GM19239 (cell line): ENCODE data around the gene GMDS.
A peak's percentile ranks its signal among the peaks of the same experiment; 100 is the strongest.
"Not testable (repeated sequence)": the region's sequence is repeated elsewhere in the genome, so short reads cannot be mapped to it uniquely, and the experiment has no call there.

Experiments
- DNase-seq: peaks from one replicate; pipeline ENCODE4 v3.0.0; 2011; ENCODE audit warnings: low spot score; ENCODE audit not compliant: insufficient read length
- FAIRE-seq: peaks from 2 replicates; lab custom pipeline; 2011; peaks lifted over from hg19 to GRCh38; lab: Jason Lieb, UNC

GMDS gene

DNA sequence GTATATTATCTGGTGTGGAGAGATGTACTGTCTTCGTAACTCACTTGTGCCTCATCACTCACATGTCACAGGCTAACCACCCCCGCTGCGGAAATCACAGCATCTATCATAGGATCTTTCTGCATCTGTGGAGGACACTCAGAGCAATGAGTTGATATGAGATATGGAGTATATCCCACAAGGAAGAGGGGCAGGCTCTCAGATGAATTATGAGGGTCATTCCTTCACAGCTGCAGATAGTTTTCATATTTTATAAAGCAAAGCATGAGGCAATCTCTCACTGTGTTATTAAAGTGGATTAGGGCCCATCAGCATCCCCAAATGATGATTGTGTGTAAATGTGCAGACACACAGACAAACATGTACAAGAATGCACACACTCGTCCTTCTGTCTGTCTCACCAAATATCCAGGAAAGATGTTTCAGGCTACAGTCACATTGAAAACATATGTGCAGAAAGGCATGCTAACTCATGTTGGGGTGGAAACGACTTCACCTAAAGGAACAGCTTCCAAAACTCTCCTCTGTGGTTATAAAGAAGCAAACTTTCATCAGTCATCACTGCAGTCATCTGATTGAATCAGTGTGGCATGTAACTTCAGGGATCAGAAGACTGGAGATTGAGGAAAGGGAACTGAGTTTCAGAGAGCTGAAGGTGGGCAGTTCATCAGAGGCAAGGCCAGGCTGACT, 471.0 kb downstream of the GMDS start:
- no peak for DNase-seq
- FAIRE-seq: no peak

DNA sequence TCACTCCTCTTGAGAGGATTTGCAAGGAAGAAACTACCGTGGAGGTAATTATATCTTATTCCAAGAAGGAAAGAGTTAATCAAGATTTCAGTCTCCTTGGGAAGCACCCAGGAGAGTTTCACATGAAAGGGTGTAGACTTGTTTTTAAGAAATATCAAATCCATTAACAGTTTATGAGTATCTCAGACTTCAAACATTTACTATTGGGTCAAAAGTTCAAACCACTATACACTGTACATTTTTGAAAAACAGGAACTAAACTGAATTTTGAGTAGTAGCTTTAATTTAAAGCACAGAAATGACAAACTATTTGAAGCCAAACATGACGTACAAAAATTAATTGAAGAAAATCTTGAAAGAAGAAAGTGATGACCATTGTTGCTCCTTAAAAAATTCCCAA, 471.7 kb downstream of the GMDS start:
- DNase-seq (no peak), FAIRE-seq (no peak)

- FAIRE-seq (no peak), DNase-seq (no peak)
Observed at GRCh38 chr6:1770968-1771723, 474.3 kb downstream of the GMDS start.

DNA sequence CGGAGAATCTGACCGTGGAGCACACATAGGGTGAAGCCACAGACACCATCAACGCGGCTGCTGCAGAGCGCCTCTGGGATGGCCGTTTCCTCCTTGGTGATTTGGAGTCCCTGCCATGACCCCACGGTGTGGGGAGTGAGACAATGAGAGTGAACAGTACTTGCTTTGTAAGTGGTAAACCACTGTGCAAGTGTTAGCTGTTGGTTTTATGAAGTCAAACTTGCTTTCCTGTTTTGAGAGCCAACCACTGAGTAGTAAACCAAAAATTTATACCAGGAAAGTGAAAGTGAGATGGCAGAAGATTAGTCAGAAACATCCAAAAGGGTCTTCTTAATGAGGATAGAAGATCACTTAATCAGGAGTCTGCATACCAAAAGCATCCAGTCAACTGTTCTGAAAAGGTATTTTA, 475.0 kb downstream of the GMDS start:
- FAIRE-seq: peak; percentile 71

GRCh38 chr6:1767481-1768246, 477.7 kb downstream of the GMDS start:
- DNase-seq (no peak), FAIRE-seq (no peak)

More for the DNA sequence above, 475.0 kb downstream of the GMDS start:
- DNase-seq: peak; percentile 14

GRCh38 chr6:1766654-1767053, 478.8 kb downstream of the GMDS start:
- no peak for FAIRE-seq
- DNase-seq: no peak

DNA sequence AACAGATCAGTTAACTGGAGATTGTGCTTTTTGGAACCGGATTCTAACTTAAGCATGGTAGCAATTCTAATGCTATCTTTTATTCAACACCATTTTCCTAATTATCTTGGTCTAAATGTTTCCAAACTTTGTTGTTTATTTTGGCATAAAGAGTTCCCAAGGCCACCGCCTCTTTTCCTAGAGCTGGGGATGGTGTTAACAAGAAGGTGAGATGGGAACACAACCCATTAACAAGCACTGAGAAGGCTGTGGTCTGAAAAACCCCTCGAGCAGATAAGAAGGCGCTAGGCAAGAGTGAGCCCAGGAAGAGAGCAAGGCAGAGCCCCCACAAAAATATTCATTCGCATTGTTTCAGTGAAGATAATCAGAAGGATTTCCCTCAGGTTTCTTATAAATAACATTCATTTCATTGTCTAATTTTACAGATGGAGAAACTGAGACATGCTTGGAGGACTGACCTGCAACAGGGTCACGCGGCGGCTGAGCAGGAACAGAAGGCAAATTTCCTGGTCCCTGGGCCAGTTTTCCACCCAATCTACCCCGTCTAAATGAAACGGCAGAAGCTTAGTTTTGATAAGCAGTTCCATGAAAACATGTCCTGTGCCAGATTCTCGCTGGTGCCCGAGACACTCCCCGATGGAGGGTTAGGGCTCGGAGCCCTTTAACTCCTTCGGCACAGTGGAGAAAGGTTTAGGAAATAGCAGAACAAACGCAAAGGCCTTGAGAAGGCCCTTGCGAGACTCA, 480.1 kb downstream of the GMDS start:
- no peak for DNase-seq
- FAIRE-seq: no peak

- FAIRE-seq: no peak
- DNase-seq: no peak
Observed at GRCh38 chr6:1764397-1764987, 480.9 kb downstream of the GMDS start.

- FAIRE-seq (no peak), DNase-seq (no peak)
Observed at GRCh38 chr6:1763404-1763803, 482.0 kb downstream of the GMDS start.

- DNase-seq: no peak
- FAIRE-seq: no peak
Observed at GRCh38 chr6:1762203-1762602, 483.2 kb downstream of the GMDS start.

- DNase-seq (no peak), FAIRE-seq (no peak)
Observed at GRCh38 chr6:1761477-1761877, 483.9 kb downstream of the GMDS start.

- no peak for FAIRE-seq
- DNase-seq: no peak
Observed at GRCh38 chr6:1760876-1761275, 484.5 kb downstream of the GMDS start.

DNA sequence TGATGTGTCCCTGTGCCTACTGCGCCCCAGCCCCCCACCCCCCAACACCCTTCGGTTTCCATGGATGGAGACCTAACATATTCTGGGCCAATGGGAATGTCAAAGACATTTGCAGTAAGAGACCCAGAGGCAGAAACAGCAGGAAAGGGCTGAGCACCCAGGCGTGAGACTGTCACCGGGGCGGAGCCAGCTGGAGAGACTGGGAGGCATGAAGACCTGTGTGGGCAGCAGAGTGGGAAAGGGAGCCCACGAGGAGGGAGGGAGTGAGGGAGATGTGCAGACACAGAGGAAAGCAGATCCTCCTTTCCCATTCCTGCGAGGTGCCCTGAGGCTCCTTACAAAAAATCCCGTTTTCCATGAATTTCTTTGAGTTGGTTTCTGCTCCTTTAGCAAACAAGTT, 485.5 kb downstream of the GMDS start:
- DNase-seq (no peak), FAIRE-seq (no peak)

DNA sequence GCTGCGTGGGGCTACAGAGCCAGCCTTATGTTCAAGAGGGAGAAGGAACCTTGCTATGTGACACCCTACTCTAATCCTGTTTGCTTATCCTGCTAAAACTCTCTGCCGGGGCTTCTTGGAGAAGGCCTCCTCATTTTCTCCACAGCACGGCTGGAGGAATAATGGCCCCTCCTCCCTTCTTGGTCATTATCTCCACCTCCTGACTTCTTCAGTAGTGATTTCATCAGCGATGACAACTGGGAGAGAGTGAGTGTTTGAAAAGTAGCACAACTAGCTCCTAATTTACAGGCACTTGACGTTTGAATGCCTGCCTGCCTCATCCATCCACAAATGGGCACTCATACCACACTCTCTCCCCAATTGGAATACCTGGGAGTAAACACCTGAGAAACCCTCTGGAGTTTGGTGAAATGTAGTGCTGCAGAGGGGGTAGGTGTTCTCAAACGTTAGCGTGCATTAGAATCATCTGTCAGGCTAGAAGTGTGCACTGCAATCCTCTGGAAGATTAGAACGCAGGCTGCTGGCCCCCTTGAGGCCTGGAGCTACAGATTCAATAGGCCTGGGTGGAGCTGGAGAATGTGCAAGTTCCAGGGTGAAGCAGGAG, 487.2 kb downstream of the GMDS start:
- no peak for FAIRE-seq
- no peak for DNase-seq

DNA sequence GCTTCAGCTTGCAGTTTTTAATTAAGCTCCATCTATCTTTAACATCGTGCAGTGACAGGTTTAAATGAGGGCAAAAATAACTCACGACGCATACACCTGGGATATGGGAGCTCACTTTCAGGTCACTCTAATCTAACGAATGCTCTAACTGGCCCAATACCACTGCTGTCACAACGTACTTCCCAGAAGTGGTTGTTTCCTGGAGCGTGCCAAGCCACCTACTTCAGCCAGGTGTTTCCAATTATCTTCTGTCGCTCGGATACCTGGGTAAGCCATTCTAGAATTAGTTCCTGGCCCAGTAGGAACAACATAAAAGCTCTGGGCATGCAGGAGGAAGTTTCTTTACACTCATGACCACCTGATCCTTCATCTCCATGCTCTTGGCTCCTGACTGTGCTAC, 488.3 kb downstream of the GMDS start:
- no peak for DNase-seq
- FAIRE-seq: no peak

DNA sequence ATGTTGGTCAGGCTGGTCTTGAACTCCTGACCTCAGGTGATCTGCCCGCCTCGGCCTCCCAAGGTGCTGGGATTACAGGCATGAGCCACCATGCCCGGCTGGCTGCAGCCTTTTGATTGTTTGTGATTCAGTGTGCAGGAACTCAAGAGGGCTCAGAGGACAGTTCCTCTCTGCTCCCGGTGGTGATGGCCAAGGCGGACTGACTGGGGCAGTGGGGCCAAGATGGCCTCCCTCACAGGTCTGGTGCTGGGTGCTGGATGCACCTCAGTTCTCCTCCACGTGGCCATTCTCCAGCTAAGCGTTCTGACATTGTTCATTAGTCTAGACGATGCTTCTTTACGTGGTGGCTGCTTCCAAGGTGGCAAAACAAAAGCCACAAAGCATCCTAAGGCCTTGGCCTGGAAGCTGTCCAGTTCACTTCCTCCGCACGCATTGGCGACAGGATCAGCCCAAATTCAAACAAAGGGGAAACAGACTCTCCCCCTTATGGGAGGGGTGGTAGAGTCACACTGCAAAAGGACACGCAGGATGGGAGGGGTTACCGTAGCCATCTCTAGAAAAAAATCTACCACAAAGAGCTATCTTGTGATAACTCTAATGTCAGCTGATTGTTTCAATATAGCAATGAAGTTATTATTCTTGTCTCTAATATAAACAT, 488.8 kb downstream of the GMDS start:
- DNase-seq (no peak), FAIRE-seq (peak; percentile 23)

DNA sequence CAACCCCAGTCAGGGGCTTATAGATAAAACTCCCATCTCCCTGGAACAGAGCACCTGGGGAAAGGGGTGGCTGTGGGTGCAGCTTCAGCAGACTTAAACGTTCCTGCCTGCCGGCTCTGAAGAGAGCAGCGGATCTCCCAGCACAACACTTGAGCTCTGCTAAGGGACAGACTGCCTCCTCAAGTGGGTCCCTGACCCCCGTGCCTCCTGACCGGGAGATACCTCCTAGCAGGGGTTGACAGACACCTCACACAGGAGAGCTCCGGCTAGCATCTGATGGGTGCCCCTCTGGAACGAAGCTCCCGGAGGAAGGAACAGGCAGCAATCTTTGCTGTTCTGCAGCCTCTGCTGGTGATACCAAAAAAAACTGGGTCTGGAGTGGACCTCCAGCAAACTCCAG, 494.3 kb downstream of the GMDS start:
- FAIRE-seq, DNase-seq: not testable (repeated sequence)

DNA sequence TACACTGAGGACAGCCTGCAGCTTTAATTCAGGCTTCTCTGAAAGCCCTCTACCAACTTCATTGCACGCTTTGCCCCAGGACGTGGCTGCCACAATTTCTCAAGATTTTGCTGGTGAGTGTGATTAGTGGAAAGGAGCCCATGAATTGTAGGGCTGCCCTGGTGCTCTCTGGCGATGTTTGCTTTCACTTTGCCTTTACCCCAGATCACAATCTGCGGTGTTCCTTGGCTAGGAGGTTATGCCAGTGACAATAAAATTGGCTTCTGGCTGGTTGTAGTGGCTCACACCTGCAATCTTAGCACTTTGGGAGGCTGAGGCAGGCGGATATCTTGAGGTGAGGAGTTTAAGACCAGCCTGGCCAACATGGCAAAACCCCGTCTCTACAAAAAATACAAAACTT, 496.4 kb downstream of the GMDS start:
- FAIRE-seq (no peak), DNase-seq (no peak)

DNA sequence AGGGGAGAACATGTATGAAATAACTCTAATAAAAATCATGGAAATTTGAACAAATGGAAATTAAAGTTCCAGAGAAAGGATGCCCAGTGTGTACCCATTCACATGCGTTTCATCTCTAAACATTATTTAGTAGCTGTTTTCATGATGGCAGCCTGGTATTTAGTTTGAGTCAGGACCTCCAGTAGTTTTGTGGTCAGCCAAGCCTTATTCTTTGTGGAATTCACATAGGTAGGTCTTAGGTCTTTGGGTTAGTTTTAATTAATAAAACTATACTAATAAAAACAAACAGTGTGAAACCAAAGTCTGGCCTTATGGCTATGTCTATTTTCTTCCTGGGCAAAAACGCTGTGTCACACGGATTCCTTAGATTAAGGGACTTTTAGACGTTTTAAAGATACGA, 497.9 kb downstream of the GMDS start:
- no peak for FAIRE-seq
- DNase-seq: no peak
